GM19025 (cell line): ENCODE data around the gene PTPN1.

Experiments used
- ATAC-seq: cut with Tn5 transposase; IDR thresholded peaks from one replicate; pipeline ENCODE4 v1.9.1; 2021; ENCODE audit warnings: mild to moderate bottlenecking, low read depth, moderate library complexity; ENCODE audit not compliant: unreplicated experiment

The PTPN1 gene

DNA sequence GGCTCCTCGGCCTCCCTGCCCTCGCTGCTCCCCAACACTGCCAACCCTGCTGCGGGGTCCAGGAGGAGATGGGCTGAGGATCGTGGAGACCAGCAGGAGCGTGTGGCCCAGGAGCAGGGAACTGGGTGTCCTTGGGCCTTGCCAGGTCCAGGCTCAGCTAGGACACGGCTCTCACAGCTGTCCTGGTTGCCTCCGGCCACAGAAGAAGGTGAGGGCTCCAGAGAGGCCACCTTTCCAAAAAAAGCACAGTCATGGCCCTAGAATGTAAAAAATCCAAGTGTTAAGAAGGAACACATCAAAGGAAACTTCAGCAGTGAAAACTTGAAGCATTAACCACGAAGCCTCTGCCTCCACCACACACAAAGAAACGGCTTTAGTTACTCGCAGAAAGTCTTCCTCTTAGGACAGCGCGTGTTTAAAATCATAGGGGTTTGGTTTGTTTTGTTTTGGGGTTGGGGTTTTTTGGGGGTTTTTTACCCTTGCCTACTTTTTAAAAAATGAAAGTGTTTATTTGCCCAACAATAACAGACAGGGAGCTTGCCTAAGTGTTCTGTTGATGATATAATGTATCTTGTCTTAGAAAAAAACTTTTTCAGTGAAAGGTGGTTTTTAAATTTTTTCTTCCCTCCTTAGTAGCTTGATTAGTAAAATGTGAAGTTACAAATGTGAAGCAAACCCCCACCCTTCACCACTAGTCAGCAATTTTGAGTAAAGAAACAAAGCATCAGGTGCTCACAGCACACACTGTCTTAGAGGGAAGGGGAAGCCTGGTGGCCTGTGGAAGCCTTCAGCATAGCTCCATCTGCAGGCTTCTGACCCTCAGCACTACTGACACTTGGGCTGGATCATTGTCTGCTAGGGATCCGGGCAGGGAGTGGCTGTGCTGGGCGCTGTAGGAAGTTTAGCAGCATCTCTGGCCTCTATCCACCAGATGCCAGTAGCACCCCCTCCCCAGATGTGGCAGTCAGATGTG is 60.0 kb downstream of the PTPN1 start:
- peak; percentile 66 for ATAC-seq

GRCh38 chr20:50571466-50571865 is 61.3 kb downstream of the PTPN1 start:
- ATAC-seq: no peak

DNA sequence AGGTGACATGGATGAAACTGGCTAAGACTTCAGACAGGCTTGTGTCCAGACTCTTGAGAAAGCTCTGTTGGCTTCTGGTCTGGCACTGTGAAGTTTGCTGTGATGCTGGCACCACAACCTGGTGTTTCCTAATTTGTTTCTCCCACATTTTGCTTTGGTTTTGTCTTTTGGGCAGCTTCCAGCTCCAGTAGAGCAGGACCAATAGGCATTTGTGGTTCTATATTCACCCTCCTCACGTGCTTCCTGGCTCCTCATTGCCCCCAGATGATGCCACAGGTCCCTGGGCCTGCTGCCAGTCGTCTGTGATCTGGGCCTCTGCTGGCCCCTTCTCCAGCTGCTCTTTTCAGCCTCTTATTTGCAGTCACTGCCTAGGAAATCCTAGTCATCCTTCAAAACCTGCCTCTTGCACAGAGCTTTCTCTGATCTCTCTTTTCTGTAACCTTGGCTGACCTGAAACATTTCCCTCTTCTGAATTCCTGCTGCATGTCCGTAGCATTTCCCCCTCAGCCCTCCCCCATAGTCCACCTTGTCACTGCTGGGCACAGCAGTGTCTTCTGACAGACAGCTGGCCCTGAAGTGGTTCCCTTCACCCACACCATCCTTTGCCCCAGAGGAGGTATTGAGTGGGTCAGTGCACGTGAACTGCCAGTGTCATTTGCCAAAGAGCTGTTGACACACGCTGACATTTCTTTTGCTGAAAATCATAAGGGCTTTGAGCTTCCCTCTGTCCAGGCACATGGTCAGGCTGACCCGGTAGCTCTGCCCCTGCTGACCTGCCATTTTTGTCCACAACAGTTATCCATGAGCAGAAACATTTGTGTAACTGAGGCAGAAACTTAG is 63.0 kb downstream of the PTPN1 start:
- no peak for ATAC-seq

DNA sequence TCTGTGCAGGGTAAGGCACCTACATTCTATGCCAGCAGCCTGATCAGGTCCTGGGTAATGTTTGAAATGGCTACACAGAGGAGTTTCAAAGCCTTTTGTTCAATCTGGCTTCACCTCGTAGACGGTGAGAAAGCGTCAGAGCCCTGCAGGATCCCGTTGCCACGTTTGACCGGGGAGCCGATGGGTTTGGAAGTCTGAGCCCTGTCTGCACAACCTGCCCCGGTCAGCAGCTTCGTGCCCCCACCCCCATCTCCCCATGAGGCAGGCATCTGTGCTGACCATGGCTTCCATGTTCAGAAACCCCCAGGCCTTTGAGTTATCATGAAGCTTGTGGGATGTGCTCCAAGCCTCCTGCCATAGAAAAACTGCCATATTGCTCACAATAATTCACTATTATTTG is 63.9 kb downstream of the PTPN1 start:
- no peak for ATAC-seq

DNA sequence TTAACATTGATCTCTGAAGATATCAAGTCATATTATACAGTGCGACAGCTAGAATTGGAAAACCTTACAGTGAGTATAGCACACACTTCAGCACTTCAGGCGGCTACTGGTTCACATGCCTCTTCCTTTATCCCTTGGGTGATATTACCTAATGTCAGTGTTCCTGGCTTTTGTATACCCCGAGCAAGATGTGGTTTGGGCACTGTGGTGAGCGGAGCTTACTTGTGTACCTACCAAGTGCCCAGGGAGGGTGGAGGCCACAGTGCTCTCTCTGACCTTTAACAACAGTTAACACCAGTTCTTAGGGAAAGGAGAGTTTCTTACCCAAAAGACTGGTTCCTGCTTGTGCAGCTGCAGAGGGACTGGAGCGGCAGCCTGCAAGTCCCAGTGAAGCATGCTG is 64.4 kb downstream of the PTPN1 start:
- ATAC-seq: no peak

- ATAC-seq: no peak
These were observed 65.9 kb downstream of the PTPN1 start for GRCh38 chr20:50575865-50576720.

- ATAC-seq: no peak
These were observed 67.2 kb downstream of the PTPN1 start for GRCh38 chr20:50577175-50578018.

GRCh38 chr20:50578061-50578777 is 68.0 kb downstream of the PTPN1 start:
- no peak for ATAC-seq

GRCh38 chr20:50578778-50579165 is 68.6 kb downstream of the PTPN1 start:
- ATAC-seq: no peak

- no peak for ATAC-seq
These were observed 69.3 kb downstream of the PTPN1 start for GRCh38 chr20:50579511-50579910.

DNA sequence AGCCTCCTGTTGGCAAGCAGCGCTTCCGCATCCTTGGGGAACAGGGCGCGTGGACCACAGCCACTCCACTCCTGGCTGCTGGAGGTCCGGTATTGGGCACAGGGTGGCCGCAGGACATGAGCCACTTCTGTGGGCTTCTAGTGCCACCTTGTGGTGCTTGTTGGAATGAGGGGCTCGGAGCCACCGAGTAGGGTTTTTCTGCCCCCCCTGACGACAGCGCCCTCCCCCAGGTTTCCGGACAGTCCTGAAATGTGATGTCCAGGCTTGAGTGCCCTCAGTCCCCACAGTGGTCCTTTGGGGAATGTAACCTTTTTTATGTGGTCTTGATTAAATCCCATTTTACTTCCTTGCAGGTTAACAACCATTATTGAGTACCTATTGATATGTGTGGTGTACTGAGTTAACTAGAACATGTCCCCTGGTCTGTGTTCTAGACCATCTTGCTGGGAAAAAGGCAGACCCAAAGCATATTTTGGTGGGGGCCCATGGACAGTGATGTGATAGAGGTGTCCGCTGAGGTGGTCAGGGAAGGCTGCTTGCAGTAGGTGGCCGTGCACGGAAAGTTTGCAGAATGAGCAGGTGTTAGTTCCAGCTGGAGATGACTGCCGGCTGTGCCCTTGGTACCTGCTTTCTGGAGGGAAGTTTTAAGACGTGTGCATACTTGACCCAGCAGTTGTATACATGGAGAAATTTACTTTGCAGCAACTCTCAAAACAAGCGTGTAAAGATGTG is 70.0 kb downstream of the PTPN1 start:
- ATAC-seq: no peak

GRCh38 chr20:50580842-50581544 is 70.8 kb downstream of the PTPN1 start:
- ATAC-seq: no peak

DNA sequence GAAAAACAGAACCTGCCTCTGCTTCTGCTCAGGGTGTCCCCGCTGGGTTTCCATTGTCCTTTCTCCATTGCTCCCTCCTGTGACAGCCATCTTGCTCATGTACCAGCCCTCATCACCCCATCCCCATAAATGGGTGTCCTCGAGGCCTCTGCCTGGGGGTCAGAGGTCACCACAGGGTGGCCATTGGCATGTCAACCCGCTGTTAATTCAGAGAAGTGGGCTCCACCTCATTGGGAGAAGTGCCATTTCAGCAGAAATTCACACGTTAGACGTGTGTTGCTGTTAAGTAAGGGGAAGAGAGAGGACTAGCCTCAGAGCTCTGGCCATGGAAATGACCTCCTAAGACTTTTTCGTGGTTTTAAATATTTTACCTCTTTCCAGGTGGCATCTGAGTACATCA is 71.9 kb downstream of the PTPN1 start:
- no peak for ATAC-seq

- no peak for ATAC-seq
These were observed 72.5 kb downstream of the PTPN1 start for GRCh38 chr20:50582591-50583234.

DNA sequence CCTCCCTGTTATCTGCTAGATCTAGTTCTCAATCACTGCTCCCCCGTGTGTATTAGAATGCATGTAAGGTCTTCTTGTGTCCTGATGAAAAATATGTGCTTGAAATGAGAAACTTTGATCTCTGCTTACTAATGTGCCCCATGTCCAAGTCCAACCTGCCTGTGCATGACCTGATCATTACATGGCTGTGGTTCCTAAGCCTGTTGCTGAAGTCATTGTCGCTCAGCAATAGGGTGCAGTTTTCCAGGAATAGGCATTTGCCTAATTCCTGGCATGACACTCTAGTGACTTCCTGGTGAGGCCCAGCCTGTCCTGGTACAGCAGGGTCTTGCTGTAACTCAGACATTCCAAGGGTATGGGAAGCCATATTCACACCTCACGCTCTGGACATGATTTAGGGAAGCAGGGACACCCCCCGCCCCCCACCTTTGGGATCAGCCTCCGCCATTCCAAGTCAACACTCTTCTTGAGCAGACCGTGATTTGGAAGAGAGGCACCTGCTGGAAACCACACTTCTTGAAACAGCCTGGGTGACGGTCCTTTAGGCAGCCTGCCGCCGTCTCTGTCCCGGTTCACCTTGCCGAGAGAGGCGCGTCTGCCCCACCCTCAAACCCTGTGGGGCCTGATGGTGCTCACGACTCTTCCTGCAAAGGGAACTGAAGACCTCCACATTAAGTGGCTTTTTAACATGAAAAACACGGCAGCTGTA is 73.4 kb downstream of the PTPN1 start:
- ATAC-seq: no peak

GRCh38 chr20:50584687-50585086 is 74.5 kb downstream of the PTPN1 start:
- ATAC-seq: no peak

- ATAC-seq: no peak
These were observed 75.0 kb downstream of the PTPN1 start for GRCh38 chr20:50585214-50585613.
